ENCODE measurements around the gene FAM174B. TPM values are rescaled to one million over a fixed set of nuclear protein-coding genes. Genes with fewer than 3 reads are reported as not detected.

The FAM174B gene
- total RNA-seq, 1 experiment from 2014 or later: 0.30 TPM

GRCh38 chr15:92602267-92602593, 53.3 kb downstream of the FAM174B start:
- Histone ChIP-seq H3K9me3 (ENCODE audit: control insufficient read depth in 1 of 2, insufficient read depth in 1 of 2, low read depth in 1 of 2, low read length in 2 of 2) (no peaks in the 10 kb centered on the region), H3K9ac (ENCODE audit: low read length) (no peak overlapping the region), H2AFZ (ENCODE audit: low read depth, low read length, poor library complexity, severe bottlenecking) (no peak overlapping the region), H3K9me2 (ENCODE audit: insufficient read depth) (no peaks in the 10 kb centered on the region), H3K4me2 (ENCODE audit: low read length) (no peak overlapping the region), H4K20me1 (ENCODE audit: insufficient read depth) (no peaks in the 10 kb centered on the region), H3K27me3 (ENCODE audit: insufficient read depth, low read length) (peaks cover 66% of the 10 kb centered on the region), H3K27ac (ENCODE audit: low read depth, low read length) (no peak overlapping the region), H3K4me1 (ENCODE audit: control insufficient read depth in 1 of 2, insufficient read depth in 2 of 2, low read length in 2 of 2) (no peaks in the 10 kb centered on the region), H3K79me2 (ENCODE audit: insufficient read depth, low read length) (no peaks in the 10 kb centered on the region), H3K36me3 (ENCODE audit: control insufficient read depth in 1 of 2, insufficient read depth in 2 of 2, low read length in 2 of 2) (no peaks in the 10 kb centered on the region), H3K4me3 (replicated peaks in 1 of 2; ENCODE audit: low read depth in 1 of 2, low read length in 2 of 2) (no peak overlapping the region)
- no peak for ATAC-seq
- POLR2A ChIA-PET: no interaction called here
- RAD21 ChIA-PET (ENCODE audit: low non-redundant PET in 1 of 2, low total read pairs in 2 of 2, uncharacterized antibody in 2 of 2, unreplicated experiment in 2 of 2): no interaction called here
- no peak for DNase-seq (ENCODE audit: low read depth, low spot score)
- CTCF ChIA-PET: no interaction called here
- intact Hi-C loops (cut with micrococcal nuclease): no loop called here
- no peak for TF ChIP-seq POLR2AphosphoS5 (IDR thresholded peaks at IDR 0.05; ENCODE audit: low read depth, low read length)
- TF ChIP-seq TCF7L2 (IDR thresholded peaks at IDR 0.05; ENCODE audit: borderline replicate concordance, extremely low read depth, insufficient read depth, insufficient read length): no peak
- TF ChIP-seq FOSL1 (IDR thresholded peaks at IDR 0.05; ENCODE audit: low read depth): no peak
- TF ChIP-seq YY1 (IDR thresholded peaks at IDR 0.05; ENCODE audit: extremely low read depth, insufficient replicate concordance, low read depth, low read length): no peak
- TF ChIP-seq RAD21 (IDR thresholded peaks at IDR 0.05; ENCODE audit: low read depth): no peak
- TF ChIP-seq CEBPB (IDR thresholded peaks at IDR 0.05; ENCODE audit: low read depth): no peak
- no peak for TF ChIP-seq SIN3A (IDR thresholded peaks at IDR 0.05; ENCODE audit: low read depth)
- TF ChIP-seq ELF1 (IDR thresholded peaks at IDR 0.05; ENCODE audit: borderline replicate concordance, low read depth): no peak
- no peak for TF ChIP-seq EGR1 (IDR thresholded peaks at IDR 0.05; ENCODE audit: low read depth)
- TF ChIP-seq SP1 (IDR thresholded peaks at IDR 0.05; ENCODE audit: low read depth): no peak
- no peak for TF ChIP-seq SRF (IDR thresholded peaks at IDR 0.05; ENCODE audit: low read depth)
- TF ChIP-seq ZFX (IDR thresholded peaks at IDR 0.05): no peak
- no peak for TF ChIP-seq CTCF (IDR thresholded peaks at IDR 0.05 in 2 of 3, conservative IDR thresholded peaks at IDR 0.05 in 1 of 3; ENCODE audit: borderline replicate concordance in 1 of 3, insufficient read depth in 1 of 3, low read depth in 2 of 3, low read length in 2 of 3)
- TF ChIP-seq CBX3 (IDR thresholded peaks at IDR 0.05; ENCODE audit: low read depth): no peak
- TF ChIP-seq ATF3 (IDR thresholded peaks at IDR 0.05): no peak
- TF ChIP-seq EZH2 (IDR thresholded peaks at IDR 0.05): no peak
- TF ChIP-seq ZNF274 (IDR thresholded peaks at IDR 0.05; ENCODE audit: low read depth, low read length): no peak
- TF ChIP-seq REST (IDR thresholded peaks at IDR 0.05; ENCODE audit: low read depth): no peak
- no peak for TF ChIP-seq ZBTB33 (IDR thresholded peaks at IDR 0.05; ENCODE audit: extremely low read depth, insufficient replicate concordance, low read length)
- TF ChIP-seq POLR2A (IDR thresholded peaks at IDR 0.05; ENCODE audit: borderline replicate concordance, extremely low read depth, insufficient read depth, insufficient read length): no peak
- BruUV-seq (replicated peaks): no TSS peak

All from HCT116 (cell line).